NK-92 treated with Interleukin-12 subunit alpha and Interleukin-12 subunit beta, amount 100 ng/mL, for 24 hours (cell line): Measurements from ENCODE around the gene NMD3.
"Not testable (repeated sequence)": the region's sequence is repeated elsewhere in the genome, so short reads cannot be mapped to it uniquely, and the experiment has no call there.

Experiments
- DNase-seq: peaks from one replicate; lab custom pipeline; 2025; lab: John Stamatoyannopoulos, UW

NMD3 gene

DNA sequence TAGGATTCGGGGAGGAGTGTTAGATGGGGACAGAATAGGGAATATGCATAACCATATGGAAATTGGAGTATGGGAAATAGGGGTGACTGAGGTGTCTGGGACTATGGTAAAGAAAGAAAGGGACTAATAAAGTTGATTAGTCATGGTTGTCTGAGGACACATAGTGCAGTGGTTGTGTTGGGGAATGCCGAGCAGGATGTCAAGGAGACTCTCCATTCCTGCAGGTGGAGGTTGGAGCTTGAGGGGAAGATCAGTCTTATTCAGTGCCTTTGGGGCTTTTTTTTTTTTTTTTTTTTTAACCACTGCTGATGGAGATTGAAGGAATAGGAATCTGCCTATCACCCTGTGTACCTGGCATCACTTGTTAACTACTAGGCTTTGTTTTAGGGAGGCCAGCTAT lies 10.8 kb downstream of the NMD3 start:
- no peak for DNase-seq

DNA sequence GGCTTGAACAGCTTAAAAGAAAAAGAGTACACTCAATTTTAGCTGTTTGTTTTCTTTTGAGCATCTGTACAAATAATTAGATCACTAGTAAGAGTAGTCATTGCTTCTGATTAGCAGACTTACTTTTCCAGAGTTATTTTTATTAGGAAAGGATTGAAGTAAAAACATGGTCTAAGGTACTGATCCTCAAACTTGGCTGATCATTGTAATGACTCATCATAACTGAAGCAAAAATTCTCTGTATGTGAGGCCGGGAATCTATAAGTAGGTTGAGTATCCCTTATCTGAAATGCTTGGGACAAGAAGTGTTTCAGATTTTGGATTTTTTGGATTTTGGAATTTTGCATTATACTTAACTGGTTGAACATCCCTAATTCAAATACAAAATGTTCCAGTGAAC lies 12.4 kb downstream of the NMD3 start:
- no peak for DNase-seq

DNA sequence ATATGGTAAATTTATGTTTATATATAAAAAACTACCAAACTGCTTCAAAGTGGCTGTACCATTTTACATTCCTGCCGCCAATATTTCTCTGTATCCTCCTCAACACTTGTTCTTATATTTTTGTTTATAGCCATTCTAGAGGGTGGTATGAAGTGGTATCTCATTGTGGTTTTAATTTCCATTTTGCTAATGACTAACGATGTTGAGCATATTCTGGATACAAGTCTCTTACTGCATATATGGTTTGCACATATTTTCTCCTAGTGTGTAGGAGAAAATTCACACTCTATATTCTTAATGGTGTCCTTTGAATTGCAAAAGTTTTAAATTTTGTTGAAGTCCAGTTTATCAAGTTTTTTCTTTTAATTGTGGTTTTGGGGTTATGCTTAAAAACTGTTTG lies 15.1 kb downstream of the NMD3 start:
- no peak for DNase-seq

DNA sequence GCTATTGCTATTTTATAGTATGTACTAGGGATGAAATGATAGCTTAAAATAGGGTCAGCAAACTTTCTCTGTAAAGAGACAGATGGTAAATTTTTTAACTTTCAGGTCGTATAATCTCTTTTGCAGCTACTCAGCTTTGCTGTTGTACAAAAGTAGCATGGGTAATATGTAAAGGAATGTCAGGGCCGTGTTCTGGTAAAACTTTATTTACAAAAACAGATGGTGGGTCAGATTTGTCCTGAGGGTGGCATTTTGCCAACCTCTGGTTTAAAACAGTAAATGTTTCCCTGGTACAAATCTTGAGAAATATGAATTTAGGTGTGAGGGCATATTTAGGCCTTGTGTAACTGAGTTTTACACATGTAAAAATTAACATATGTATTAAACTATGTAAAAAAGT lies 18.6 kb downstream of the NMD3 start:
- no peak for DNase-seq

DNA sequence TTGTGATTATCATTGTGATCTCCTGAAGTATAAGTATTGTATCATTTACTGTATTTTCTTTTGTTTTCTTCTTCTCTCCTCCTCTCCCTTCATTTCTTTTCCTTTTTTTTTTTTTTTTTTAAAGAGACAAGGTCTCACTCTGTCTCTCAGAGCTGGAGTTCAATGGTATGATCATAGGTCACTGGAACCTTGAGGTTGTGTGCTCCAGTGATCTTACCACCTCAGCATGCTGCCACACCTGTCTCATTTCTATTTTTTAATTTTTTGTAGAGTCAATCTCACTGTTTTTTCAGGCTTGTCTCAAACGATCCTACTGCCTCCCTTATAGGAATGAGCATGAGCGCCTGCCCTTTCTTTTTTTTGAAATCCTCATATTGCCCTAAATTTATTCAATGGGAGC lies 23.4 kb downstream of the NMD3 start:
- DNase-seq = no peak

DNA sequence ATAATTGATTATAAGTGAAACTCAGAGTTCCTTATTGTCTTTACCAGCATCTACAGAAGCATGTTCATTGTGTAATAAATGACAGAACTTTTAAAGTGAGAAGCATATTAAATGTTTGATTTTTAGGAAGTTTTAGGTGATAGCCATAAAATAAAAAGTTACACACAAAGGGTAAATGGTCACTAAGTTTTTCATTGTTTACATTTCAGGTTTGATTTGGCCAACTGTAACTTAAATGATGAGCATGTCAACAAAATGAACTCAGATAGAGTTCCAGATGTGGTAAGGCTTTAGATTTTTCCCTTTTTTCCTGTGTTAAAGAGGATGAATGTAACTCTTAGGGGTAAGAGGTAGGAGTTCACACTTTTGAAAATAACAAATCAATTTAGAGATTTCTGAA lies 25.9 kb downstream of the NMD3 start:
- no peak for DNase-seq

DNA sequence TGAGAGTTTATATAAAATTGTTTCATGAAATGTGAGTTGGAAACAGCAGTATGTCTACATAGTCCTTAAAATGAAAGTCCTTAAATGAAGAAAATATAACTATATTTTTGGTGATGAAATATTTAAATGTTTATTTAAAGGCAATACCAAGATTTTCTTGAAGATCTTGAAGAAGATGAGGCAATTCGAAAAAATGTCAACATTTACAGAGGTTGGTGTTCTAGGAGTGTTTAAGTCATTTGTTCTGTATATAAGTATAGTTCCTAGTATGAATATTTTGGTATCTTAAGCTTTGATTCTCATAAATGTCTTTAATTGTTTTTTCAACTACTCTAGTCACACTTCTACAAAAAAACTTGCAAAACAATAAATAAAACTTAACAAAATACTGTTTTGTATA lies 29.0 kb downstream of the NMD3 start:
- DNase-seq = no peak

DNA sequence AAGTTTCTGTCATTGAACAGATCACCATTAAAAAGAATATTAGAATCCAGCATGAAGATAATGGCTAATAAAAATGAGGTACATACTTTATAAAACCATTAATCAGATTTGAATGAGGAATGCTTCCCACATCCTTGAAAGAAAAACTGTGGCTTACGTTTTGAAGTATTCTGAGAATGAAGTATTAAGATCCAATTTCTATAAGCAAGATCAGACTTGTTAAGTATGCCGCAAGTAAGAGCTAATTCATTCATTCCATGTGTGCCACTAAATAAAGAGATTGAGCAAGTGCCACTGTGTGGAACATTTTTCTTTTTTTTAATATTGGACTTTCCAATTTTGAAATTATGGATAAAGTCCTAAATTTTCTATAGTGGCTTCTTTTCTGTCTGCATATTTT lies 30.6 kb downstream of the NMD3 start:
- no peak for DNase-seq

DNA sequence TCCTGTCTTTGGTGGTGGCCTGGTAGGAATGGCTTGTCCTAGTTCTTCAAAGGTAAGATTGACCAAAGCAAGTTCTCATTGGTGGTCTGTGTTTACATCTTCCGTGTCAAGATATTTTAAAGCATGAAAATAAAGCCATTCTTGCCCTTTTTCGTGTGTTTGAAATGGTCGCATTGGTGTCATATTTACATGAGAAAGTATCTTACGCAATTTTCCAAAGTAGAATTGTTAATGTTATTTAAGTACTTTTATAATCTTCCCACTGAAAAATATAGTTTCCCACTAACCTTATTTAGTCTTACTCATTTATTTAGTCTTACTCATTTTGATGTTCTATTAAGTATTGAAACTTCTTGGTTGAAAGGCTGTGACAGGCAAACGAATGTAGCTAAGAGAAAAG lies 31.0 kb downstream of the NMD3 start:
- no peak for DNase-seq

DNA sequence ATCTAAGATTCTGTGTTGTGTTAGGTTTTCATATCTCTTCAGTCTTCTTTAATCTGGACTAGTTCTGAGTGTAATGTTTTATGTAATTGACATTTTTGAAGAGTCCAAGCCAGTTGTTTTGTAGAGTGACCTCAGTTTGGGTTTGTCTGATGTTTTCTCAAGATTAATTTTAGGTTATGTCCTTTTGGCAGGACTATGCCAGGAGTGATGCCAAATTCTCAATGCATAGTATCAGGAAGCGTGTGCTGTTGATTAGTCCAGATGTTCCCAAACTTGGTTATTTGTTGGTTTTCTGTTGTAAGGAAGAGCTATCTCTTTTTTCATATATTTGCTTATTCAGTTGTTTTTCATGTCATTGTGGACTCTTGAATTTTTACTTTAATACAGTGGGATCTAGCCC lies 32.6 kb downstream of the NMD3 start:
- no peak for DNase-seq

DNA sequence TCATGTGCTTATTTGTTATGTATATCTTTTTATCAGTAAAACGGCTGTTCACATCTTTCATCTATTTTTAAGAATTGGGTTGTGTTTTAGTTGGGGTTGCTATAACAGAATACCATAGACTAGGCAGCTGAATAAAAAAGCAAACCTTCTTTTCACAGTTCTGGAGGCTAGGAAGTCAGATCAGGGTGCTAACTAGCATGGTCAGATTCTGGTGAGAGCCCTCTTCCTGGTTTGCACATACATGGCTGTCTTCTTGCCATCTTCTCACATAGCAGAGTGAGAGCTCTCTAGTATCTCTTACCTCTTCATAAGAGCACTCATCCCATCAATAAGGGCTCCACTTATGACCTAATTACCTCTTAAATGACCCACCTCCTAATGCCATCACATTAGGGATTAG lies 33.8 kb downstream of the NMD3 start:
- DNase-seq = no peak

DNA sequence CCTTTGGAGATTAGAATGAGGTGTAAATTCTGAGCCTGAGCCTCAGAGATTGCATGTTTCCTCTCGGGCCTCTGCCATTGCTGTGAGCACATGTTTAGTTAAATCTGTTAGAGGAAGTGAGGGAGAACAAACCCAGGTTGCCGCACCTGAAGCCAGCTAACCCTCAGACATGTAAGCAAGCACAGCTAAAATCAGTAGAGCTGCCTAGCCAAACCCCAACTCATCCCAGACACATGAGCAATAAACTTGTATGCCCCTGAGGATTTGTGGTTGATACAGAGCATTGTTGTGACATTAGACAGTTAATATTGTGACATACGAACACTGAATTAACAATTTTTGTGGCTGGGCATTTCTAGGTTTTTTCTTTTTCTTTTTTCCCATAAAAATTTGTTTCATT lies 41.9 kb downstream of the NMD3 start:
- DNase-seq = no peak

DNA sequence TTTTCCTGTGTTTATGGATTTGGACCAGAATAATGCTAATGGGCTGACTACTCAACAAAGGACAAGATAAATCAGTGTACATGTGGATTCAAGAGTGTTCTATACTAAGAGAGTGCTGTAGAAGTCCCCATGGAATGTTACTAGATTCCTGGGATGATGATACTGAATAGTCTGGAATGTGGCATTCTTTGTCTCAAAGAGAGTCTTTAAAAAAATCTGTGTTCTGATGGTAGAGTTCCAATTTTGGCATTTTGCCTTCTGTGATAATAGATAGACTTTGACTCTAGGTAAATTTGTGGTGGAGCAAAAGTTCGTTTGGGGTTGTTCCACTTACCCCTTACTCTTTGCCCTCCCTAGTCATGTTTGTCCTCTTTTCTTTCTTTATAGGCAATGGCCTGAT lies 43.7 kb downstream of the NMD3 start:
- no peak for DNase-seq

DNA sequence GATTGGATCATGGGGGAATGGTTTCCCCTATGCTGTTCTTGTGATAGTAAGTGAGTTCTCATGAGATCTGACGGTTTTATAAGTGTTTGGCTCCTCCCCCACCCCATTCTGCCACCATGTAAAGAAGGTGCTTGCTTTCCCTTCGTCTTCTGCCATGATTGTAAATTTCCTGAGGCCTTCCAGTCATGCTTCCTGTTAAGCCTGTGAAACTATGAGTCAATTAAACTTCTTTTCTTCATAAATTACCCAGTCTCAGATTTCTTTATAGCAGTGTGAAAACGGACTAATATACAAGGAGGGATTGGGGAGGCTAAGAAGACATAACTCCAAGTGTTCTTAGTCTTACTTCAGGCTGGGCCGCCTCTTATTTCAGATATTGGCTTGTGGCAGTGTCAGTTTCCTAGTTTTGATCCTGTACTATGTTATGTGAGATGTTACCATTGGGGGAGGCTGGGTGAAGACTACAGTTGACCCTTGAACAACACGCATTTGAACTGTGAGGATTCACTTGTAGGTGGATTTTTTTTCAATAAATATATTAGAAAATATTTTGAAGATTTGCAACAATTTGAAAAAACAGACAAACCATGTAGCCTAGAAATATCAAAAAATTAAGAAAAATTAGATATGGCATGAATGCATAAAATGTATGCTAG lies 44.9 kb downstream of the NMD3 start:
- no peak for DNase-seq

DNA sequence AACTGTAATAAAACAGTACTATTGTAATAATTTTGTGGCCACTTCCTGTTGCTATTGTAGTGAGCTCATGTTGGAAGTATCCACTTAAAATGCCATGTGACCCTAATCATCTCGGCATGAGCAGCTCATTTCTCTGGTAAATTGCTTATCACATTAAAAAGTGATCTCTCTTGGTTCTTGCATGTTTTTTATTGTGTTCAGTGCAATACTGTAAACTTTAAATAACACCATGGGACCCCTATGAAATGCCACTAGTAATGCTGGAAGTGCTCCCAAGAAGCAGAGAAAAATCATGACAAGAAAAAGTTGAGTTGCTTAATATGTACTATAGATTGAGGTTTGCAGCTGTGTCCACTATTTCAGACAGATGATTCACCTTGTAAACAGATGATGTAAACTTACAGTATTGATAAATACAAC lies 45.6 kb downstream of the NMD3 start:
- no peak for DNase-seq

DNA sequence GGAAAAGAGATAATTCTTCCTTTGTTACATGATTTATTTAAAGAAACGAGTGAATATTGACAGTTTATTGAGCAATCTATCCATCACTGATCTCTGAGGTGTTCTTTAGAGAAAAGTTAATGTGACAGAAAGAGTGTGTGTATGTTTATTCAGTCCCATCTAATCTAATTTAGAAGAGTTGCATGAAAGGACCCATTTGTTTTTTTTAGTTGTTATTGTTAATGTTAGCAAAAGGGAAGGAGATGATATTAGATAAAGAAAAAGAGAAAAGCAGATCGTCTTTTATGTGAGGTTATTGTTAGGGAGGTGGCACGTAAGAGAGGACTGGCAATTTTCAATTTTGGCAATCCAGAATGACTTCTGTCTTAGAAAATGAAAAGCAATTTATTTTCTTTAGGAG lies 46.5 kb downstream of the NMD3 start:
- DNase-seq = no peak

DNA sequence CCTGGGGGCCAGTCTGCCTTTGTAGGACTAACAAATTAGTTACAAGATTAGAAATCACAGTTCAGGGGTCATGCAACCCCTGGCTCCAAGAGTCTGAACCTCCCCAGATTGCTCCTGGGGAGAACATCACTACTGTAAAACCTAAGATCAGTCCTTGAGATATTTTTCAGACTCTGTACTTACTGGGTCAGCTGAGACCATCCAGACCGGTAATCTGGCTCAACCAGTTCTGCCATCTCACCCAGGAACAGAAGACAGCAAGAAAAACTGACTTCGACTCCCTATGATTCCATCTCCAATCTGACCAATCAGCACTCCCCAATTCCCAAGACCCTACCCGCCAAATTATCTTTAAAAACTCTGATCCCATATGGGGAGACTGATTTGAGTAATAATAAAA lies 47.5 kb downstream of the NMD3 start:
- no peak for DNase-seq

DNA sequence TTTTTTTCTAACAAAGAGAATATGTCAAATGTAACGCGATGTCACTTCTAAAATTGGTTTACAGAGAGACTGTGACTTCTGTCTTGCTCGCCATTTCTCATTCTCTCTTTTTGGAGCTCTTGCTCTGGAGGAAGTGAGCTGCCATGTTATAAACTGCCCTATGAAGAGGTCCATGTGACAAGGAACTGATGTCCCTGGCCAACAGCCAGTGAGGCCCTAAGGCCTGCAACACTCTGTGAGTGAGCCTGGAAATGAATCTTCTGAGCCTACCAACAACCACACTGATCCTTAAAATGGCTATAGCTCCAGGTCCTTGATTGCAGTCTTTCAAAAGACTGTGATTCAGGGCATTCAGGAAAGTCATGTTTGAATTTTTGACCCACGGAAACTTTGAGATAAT lies 49.9 kb downstream of the NMD3 start:
- DNase-seq = no peak

DNA sequence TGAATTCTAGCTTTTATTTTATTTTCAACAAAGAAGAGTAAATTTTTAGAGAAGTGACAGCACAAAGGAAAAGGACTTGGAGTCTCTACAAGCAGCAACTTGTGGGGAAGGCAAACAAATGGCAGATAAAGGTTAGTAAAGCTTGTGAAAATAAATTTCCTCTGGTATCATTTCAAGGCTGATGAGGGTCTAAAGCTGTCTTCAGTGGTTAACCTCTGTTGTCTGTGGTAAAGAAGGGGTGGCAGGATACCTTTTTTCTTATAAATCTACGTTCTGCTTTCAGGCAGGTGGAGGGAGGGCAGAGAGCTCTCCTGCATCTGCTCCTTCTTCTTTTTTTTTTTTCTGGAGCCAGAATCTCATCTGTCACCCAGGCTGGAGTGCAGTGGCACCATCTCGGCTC lies 50.5 kb downstream of the NMD3 start:
- no peak for DNase-seq

DNA sequence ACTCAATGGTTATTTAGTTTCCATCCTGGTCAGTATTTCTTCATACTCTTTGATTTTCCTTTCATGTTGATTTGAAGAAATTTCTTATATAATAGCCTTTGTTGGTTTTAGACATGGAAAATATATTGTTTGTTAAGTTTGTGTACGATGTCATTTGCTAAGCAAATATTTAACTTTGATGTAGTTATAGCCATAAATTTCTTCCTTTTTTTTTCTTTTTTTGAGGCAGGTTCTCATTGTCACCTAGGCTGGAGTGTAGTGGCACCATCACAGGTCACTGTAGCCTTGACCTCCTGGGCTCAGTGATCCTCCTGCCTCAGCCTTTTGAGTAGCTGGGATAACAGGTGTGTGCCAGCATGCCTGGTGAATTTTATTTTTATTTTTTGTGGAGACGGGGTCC lies 51.4 kb downstream of the NMD3 start:
- DNase-seq = no peak

DNA sequence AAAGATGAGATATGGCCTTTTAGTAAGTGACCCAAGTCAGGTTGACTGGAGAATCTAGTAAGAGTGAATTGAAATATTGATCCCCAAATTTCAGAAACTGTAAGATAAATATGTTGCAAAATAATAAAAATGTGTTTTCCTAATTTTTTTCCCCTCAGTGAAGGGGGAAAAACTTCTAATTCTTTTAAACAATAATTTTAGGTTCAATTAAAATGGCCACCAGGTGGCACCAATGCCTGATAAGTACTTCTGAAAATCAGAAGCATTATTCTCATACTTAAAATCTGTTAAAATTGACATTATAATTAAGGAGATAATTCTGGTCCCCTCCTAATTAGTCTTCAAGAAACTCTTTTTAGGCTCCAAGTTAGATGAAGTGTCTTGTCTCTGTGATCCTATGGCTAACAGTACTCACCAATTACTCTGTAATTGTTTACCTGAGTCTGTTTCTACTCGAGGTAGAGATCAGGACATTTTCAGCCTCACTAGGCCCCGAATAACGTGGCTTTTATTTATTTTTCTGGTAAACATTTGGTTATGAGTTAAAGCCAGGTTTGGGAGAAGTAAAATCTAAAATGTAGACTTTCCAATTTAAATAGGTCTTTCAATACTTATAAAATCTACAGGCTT lies 52.6 kb downstream of the NMD3 start:
- no peak for DNase-seq

DNA sequence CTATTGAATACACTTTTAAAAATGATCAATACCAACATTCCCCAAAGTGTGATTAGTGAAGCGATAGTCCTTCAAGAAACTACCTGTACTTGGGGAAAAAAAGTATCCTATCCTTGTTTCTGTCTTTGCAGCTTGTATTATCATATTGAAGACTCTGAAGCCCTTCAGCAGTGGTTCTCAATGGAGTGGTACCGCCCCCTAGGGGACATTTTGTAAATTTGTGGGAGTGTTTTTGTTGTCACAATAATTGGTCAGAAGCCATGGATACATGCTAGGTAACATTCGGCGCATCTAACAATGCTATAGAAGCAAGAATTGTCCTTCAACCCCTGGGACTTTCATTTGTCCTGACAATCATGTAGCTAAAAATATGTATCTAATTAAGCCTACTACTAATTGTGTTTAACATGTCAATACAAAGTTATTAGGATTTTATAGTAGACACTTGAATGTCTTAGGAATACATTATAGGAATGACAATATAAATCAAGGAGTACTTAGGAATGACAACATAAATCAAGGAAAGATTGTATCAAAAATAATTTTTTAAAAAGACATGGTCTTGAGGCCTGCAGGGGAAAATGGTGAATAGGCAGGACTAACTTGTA lies 53.7 kb downstream of the NMD3 start:
- DNase-seq = peak; percentile 14

DNA sequence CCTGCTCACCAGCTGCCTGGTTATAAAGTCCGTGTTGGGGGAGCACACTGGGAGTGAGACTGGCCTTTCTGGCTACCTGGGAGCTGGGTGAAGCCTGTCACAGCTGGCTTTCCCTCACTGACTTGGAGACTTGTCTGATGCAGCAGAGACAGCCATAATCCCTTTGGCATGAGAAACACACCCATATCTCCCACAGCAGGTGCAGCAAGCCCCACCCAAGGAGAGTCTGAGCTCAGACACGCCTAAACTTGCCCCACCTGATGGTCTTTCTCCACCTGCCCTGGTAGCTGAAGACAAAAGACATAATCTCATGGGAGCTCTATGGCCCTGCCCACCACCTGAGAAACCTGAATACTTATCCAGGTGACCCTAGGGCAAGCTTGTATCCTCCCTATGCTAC lies 54.8 kb downstream of the NMD3 start:
- DNase-seq = no peak

DNA sequence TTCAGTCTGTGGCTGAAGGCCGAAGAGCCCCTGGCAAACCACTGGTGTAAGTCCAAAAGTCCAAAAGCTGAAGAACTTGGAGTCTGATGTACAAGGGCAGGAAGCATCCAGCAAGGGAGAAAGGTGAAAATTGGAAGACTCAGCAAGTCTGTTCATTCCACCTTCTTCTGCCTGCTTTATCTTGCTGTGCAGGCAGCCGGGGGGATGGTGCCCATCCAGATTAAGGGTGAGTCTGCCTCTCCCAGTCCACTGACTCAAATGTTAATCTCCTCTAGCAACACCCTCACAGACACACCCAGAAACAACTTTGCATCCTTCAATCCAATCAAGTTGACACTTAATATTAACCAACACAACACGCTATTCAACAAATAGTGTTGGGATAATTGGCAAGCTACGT lies 61.3 kb downstream of the NMD3 start:
- not testable (repeated sequence) for DNase-seq
